IMR-90 (cell line): Measurements from ENCODE around the gene DOCK1. TPM values are rescaled to one million over a fixed set of nuclear protein-coding genes. Genes with fewer than 3 reads are reported as not detected.

ENCODE experiments used
- ATAC-seq: fragments of 200-7000 bp; cut with Tn5 transposase; 2 replicates; pipeline ENCODE4 v1.9.1; 2020; ENCODE audit warnings: low read depth, mild to moderate bottlenecking, moderate library complexity
- BruUV-seq: library from RNA; stranded (reverse); fragments of 400-500 nt; replicated peaks from 2 replicates; lab custom pipeline; 2021; lab: Mats Ljungman, UMichigan
- CTCF ChIA-PET: fragments of 300-600 bp; formaldehyde crosslinking; extraction: SDS; loops from one replicate; lab custom pipeline; 2021; ENCODE audit warnings: antibody characterized with exemption; lab: Yijun Ruan, JAX
- POLR2A ChIA-PET: fragments of 300-600 bp; sonication (Branson Sonifier 250); formaldehyde crosslinking; loops from one replicate; lab custom pipeline; 2022; ENCODE audit warnings: antibody characterized with exemption; ENCODE audit not compliant: unreplicated experiment; lab: Charles Lee
- DNase-seq: peaks from one replicate; pipeline ENCODE4 v3.0.0; 2013
- H2AFZ ChIP-seq: replicated peaks from 2 replicates; pipeline ENCODE3; 2013; ENCODE audit warnings: low read length, mild to moderate bottlenecking; ENCODE audit not compliant: poor library complexity
- H2AK5ac ChIP-seq: 2 replicates; pipeline ENCODE4 v1.6.1; 2013; ENCODE audit warnings: low read depth, low read length, inconsistent platforms
- H2AK9ac ChIP-seq: replicated peaks from 2 replicates; pipeline ENCODE3; 2013; ENCODE audit warnings: mild to moderate bottlenecking, low read depth, low read length, moderate library complexity; ENCODE audit not compliant: poor library complexity
- H2BK120ac ChIP-seq: 2 replicates; pipeline ENCODE4 v1.6.1; 2013; ENCODE audit warnings: low read depth, low read length, inconsistent platforms
- H2BK15ac ChIP-seq: 3 replicates; pipeline ENCODE4 v1.6.1; 2013; ENCODE audit warnings: low read depth, low read length, inconsistent platforms
- H2BK20ac ChIP-seq: 2 replicates; pipeline ENCODE4 v1.6.1; 2013; ENCODE audit warnings: low read depth, mild to moderate bottlenecking, inconsistent platforms, low read length, moderate library complexity
- H2BK5ac ChIP-seq: 2 replicates; pipeline ENCODE4 v1.6.1; 2013; ENCODE audit warnings: mild to moderate bottlenecking, low read depth, low read length, inconsistent platforms; ENCODE audit not compliant: poor library complexity, severe bottlenecking
- H3K14ac ChIP-seq: replicated peaks from 2 replicates; pipeline ENCODE4 v1.6.1; 2013; ENCODE audit warnings: low read depth, low read length, inconsistent platforms
- H3K18ac ChIP-seq: 2 replicates; pipeline ENCODE4 v1.6.1; 2013; ENCODE audit warnings: low read depth, low read length, control low read depth
- H3K23ac ChIP-seq: 2 replicates; pipeline ENCODE4 v1.6.1; 2013; ENCODE audit warnings: low read depth, low read length, inconsistent platforms
- H3K27ac ChIP-seq: 2 replicates; pipeline ENCODE4 v1.5.1; 2013; ENCODE audit warnings: mild to moderate bottlenecking, control low read depth, low read length; ENCODE audit not compliant: insufficient read depth
- H3K27me3 ChIP-seq: 2 replicates; pipeline ENCODE4 v1.6.1; 2013; ENCODE audit warnings: low read length; ENCODE audit not compliant: control insufficient read depth, insufficient read depth
- H3K36me3 ChIP-seq: 2 replicates; pipeline ENCODE4 v1.6.1; 2013; ENCODE audit warnings: low read length, mixed read lengths; ENCODE audit not compliant: control insufficient read depth, insufficient read depth
- H3K4ac ChIP-seq: 2 replicates; pipeline ENCODE4 v1.6.1; 2013; ENCODE audit warnings: low read depth, low read length, inconsistent platforms
- H3K4me1 ChIP-seq: 2 replicates; pipeline ENCODE4 v1.6.1; 2013; ENCODE audit warnings: low read length, mixed read lengths; ENCODE audit not compliant: control insufficient read depth, insufficient read depth
- H3K4me2 ChIP-seq: 2 replicates; pipeline ENCODE4 v1.6.1; 2013; ENCODE audit warnings: low read depth, mild to moderate bottlenecking, control low read depth, low read length, moderate library complexity
- H3K4me3 ChIP-seq: 2 replicates; pipeline ENCODE4 v1.5.1; 2013; ENCODE audit warnings: low read depth, mild to moderate bottlenecking, control low read depth, low read length, moderate library complexity; ENCODE audit not compliant: insufficient read depth
- H3K56ac ChIP-seq: 2 replicates; pipeline ENCODE4 v1.6.1; 2013; ENCODE audit warnings: low read length, inconsistent platforms; ENCODE audit not compliant: insufficient read depth; ENCODE audit errors: extremely low read depth
- H3K79me1 ChIP-seq, 2 experiments: 2 replicates each; pipeline ENCODE4 v1.6.1; 2013; ENCODE audit warnings: low read length in 2 of 2, inconsistent platforms in 1 of 2, low read depth in 1 of 2
- H3K9ac ChIP-seq: 2 replicates; pipeline ENCODE4 v1.6.1; 2013; ENCODE audit warnings: low read depth, low read length, control low read depth
- H3K9me1 ChIP-seq: 2 replicates; pipeline ENCODE4 v1.6.1; 2013; ENCODE audit warnings: low read length, inconsistent platforms; ENCODE audit not compliant: insufficient read depth
- H3K9me3 ChIP-seq: 2 replicates; pipeline ENCODE4 v1.6.1; 2013; ENCODE audit warnings: low read length; ENCODE audit not compliant: control insufficient read depth, insufficient read depth
- H4K20me1 ChIP-seq: 2 replicates; pipeline ENCODE4 v1.6.1; 2013; ENCODE audit warnings: low read length, inconsistent platforms; ENCODE audit not compliant: insufficient read depth
- H4K5ac ChIP-seq: 2 replicates; pipeline ENCODE4 v1.6.1; 2013; ENCODE audit warnings: mild to moderate bottlenecking, low read depth, low read length, control low read depth
- H4K8ac ChIP-seq, 2 experiments: 2 replicates each; pipeline ENCODE4 v1.6.1; 2013; ENCODE audit warnings: low read depth in 2 of 2, low read length in 2 of 2, control low read depth in 1 of 2, inconsistent platforms in 1 of 2
- H4K91ac ChIP-seq: 2 replicates; pipeline ENCODE4 v1.6.1; 2013; ENCODE audit warnings: low read depth, low read length, inconsistent platforms; ENCODE audit not compliant: insufficient read depth
- BHLHE40 ChIP-seq: fragments of 150-350 bp; IDR thresholded peaks from 2 replicates; pipeline ENCODE4 v1.6.1; 2016; ENCODE audit warnings: mild to moderate bottlenecking, low read depth, low read length
- CEBPB ChIP-seq: IDR thresholded peaks from 2 replicates; pipeline ENCODE4 v1.6.1; 2012; ENCODE audit warnings: low read depth, low read length, improper control_type of control experiment
- CHD1 ChIP-seq: IDR thresholded peaks from 2 replicates; pipeline ENCODE4 v1.6.1; 2012; ENCODE audit warnings: low read depth, low read length, improper control_type of control experiment
- FOS ChIP-seq: fragments of 150-350 bp; IDR thresholded peaks from 2 replicates; pipeline ENCODE4 v1.6.1; 2016; ENCODE audit warnings: low read depth, low read length
- MAFK ChIP-seq: IDR thresholded peaks from 2 replicates; pipeline ENCODE4 v1.6.1; 2012; ENCODE audit warnings: low read depth, low read length, improper control_type of control experiment
- MAZ ChIP-seq: IDR thresholded peaks from 2 replicates; pipeline ENCODE4 v1.6.1; 2012; ENCODE audit warnings: low read depth, mild to moderate bottlenecking, low read length, improper control_type of control experiment, moderate library complexity, borderline replicate concordance
- MXI1 ChIP-seq: IDR thresholded peaks from 2 replicates; pipeline ENCODE4 v1.6.1; 2012; ENCODE audit warnings: low read depth, mild to moderate bottlenecking, low read length, moderate library complexity, borderline replicate concordance
- NFE2L2 ChIP-seq: fragments of 150-350 bp; IDR thresholded peaks from 2 replicates; pipeline ENCODE4 v1.6.1; 2016; ENCODE audit warnings: low read depth, mild to moderate bottlenecking, low read length
- POLR2A ChIP-seq: IDR thresholded peaks from 2 replicates; pipeline ENCODE4 v1.6.1; 2012; ENCODE audit warnings: mild to moderate bottlenecking, low read depth, low read length
- RAD21 ChIP-seq: IDR thresholded peaks from 2 replicates; pipeline ENCODE4 v1.6.1; 2012; ENCODE audit warnings: low read length, improper control_type of control experiment
- RCOR1 ChIP-seq: IDR thresholded peaks from 2 replicates; pipeline ENCODE4 v1.6.1; 2012; ENCODE audit warnings: mild to moderate bottlenecking, low read length, improper control_type of control experiment; ENCODE audit not compliant: insufficient replicate concordance
- RFX5 ChIP-seq: IDR thresholded peaks from 2 replicates; pipeline ENCODE4 v1.8.0; 2012; ENCODE audit warnings: low read depth, mild to moderate bottlenecking, low read length, moderate library complexity
- SMC3 ChIP-seq: fragments of 150-350 bp; IDR thresholded peaks from 2 replicates; pipeline ENCODE4 v1.6.1; 2016; ENCODE audit warnings: low read depth, mild to moderate bottlenecking, antibody characterized with exemption, low read length, moderate library complexity
- WGBS, 2 experiments: methylation state at CpG; one replicate each; pipeline versions ENCODE4 v1.1.5 to v1.1.7; 2013; ENCODE audit warnings: missing lambda C conversion rate in 2 of 2; ENCODE audit not compliant: insufficient read length in 1 of 2; ENCODE audit errors: extremely low coverage in 2 of 2; 5-methylcytosine and 5-hydroxymethylcytosine counted together
- dilution Hi-C: fragments of 300-500 bp; cut with HindIII; formaldehyde crosslinking; loops from one replicate; pipeline ENCODE4 v1.14.3; 2018; ENCODE audit warnings: low sequenced_read_pairs; ENCODE audit not compliant: unreplicated experiment
- in situ Hi-C: fragments of 300-500 bp; cut with MboI; formaldehyde crosslinking; loops from 3 replicates; pipeline ENCODE4 v1.14.3; 2019; ENCODE audit warnings: low sequenced_read_pairs, inconsistent platforms, mixed read lengths
- intact Hi-C: fragments of 100-400 bp; cut with micrococcal nuclease; formaldehyde crosslinking; loops from 2 replicates; pipeline ENCODE4 v1.10.0; 2022
- polyA plus RNA-seq, 3 experiments: library from polyadenylated mRNA; depleted of rRNA; stranded (reverse); fragments of >200 nt; gene quantifications; 2 replicates each; pipeline ENCODE4 v1.2.3, GENCODE V29; 2012; ENCODE audit warnings: low replicate concordance in 1 of 3
- total RNA-seq: library from RNA; depleted of rRNA; stranded (reverse); fragments of >200 nt; gene quantifications from 2 replicates; pipeline ENCODE4 v1.2.3, GENCODE V29; 2012
- TF ChIP-seq, protein P1 (sequence below): fragments of 150-350 bp; IDR thresholded peaks from 2 replicates; pipeline ENCODE4 v1.6.1; 2017; ENCODE audit warnings: mild to moderate bottlenecking, antibody characterized with exemption, low read length, low read depth
- TF ChIP-seq, protein P2 (sequence below): fragments of 150-350 bp; IDR thresholded peaks from 2 replicates; pipeline ENCODE4 v1.6.1; 2016; ENCODE audit warnings: low read depth, mild to moderate bottlenecking, low read length, moderate library complexity, borderline replicate concordance
- TF ChIP-seq, protein P3 (sequence below): conservative IDR thresholded peaks from 2 replicates; pipeline ENCODE4 v1.5.1; 2012; ENCODE audit warnings: mild to moderate bottlenecking, low read depth, low read length, improper control_type of control experiment

DOCK1 gene
- total and polyA plus RNA-seq, 2 of the 4 experiments (the other 2 are of a cell fraction), result 28.2 to 71.0 TPM

DNA sequence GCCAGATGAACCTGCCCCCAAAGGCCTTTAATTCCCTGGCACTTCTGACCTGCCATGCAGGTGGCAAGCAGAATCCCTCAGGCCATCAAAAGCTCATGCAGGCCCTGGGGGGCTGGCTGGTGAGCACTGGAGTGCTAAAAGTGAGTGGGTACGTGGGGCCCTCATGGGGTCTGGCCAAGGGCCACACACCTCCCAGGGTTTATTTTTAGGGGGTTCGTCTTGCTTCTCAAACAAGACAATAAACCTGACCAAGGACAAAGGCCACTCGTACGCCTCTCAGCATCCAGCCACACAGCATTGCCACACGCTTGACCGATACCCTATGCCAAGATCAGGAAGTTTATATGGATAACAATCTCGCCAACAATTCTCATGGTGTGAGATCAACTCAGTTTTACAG, 33.1 kb upstream of the DOCK1 start:
- Histone ChIP-seq H3K79me1 (no peaks in the 10 kb centered on the region), H3K4ac (no peak overlapping the region), H3K27ac (no peak overlapping the region), H3K14ac (no peak overlapping the region), H3K56ac (no peak overlapping the region), H4K8ac (no peak overlapping the region), H3K4me3 (no peak overlapping the region), H3K9ac (no peak overlapping the region), H4K5ac (no peak overlapping the region), H2BK5ac (no peak overlapping the region), H2AK5ac (no peak overlapping the region), H4K91ac (no peak overlapping the region), H3K18ac (no peak overlapping the region), H2AK9ac (no peak overlapping the region), H2BK15ac (no peak overlapping the region), H3K36me3 (no peaks in the 10 kb centered on the region), H3K23ac (no peak overlapping the region), H2BK120ac (no peak overlapping the region), H3K4me2 (no peak overlapping the region), H2BK20ac (no peak overlapping the region), H3K9me3 (no peaks in the 10 kb centered on the region), H3K9me1 (no peaks in the 10 kb centered on the region), H3K4me1 (no peaks in the 10 kb centered on the region), H2AFZ (no peak overlapping the region), H3K27me3 (peaks cover 13% of the 10 kb centered on the region), H4K20me1 (no peaks in the 10 kb centered on the region)
- ChIA-PET CTCF (no interaction called here), POLR2A (no interaction called here)
- WGBS, 2 experiments, result 54% methylated on average over 3 of the region's 7 CpGs; no CpG with 5 or more reads in 1 of the 2 experiments
- intact Hi-C loops (no loop called here), in situ Hi-C loops (no loop called here), dilution Hi-C loops (no loop called here)
- TF ChIP-seq POLR2A (no peak), BHLHE40 (no peak), RFX5 (no peak), MAZ (no peak), NFE2L2 (no peak), RCOR1 (no peak), MAFK (no peak), CHD1 (no peak), MXI1 (no peak), CEBPB (no peak), SMC3 (no peak), RAD21 (no peak), FOS (no peak)
- TF ChIP-seq, protein P1, sequence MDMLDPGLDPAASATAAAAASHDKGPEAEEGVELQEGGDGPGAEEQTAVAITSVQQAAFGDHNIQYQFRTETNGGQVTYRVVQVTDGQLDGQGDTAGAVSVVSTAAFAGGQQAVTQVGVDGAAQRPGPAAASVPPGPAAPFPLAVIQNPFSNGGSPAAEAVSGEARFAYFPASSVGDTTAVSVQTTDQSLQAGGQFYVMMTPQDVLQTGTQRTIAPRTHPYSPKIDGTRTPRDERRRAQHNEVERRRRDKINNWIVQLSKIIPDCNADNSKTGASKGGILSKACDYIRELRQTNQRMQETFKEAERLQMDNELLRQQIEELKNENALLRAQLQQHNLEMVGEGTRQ, result no peak
- TF ChIP-seq, protein P2, sequence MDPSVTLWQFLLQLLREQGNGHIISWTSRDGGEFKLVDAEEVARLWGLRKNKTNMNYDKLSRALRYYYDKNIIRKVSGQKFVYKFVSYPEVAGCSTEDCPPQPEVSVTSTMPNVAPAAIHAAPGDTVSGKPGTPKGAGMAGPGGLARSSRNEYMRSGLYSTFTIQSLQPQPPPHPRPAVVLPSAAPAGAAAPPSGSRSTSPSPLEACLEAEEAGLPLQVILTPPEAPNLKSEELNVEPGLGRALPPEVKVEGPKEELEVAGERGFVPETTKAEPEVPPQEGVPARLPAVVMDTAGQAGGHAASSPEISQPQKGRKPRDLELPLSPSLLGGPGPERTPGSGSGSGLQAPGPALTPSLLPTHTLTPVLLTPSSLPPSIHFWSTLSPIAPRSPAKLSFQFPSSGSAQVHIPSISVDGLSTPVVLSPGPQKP, result no peak
- TF ChIP-seq, protein P3, sequence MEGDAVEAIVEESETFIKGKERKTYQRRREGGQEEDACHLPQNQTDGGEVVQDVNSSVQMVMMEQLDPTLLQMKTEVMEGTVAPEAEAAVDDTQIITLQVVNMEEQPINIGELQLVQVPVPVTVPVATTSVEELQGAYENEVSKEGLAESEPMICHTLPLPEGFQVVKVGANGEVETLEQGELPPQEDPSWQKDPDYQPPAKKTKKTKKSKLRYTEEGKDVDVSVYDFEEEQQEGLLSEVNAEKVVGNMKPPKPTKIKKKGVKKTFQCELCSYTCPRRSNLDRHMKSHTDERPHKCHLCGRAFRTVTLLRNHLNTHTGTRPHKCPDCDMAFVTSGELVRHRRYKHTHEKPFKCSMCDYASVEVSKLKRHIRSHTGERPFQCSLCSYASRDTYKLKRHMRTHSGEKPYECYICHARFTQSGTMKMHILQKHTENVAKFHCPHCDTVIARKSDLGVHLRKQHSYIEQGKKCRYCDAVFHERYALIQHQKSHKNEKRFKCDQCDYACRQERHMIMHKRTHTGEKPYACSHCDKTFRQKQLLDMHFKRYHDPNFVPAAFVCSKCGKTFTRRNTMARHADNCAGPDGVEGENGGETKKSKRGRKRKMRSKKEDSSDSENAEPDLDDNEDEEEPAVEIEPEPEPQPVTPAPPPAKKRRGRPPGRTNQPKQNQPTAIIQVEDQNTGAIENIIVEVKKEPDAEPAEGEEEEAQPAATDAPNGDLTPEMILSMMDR, result no peak
- DNase-seq (no peak), ATAC-seq (no peak)
- no TSS peak for BruUV-seq
